Sigmoid colon (tissue), 7 donors: ENCODE measurements around the gene TOP3B. TPM values are rescaled to one million over a fixed set of nuclear protein-coding genes. Genes with fewer than 3 reads are reported as not detected.
"Not testable (repeated sequence)": the region's sequence is repeated elsewhere in the genome, so short reads cannot be mapped to it uniquely, and the experiment has no call there.

Experiments
- DNase-seq: peaks from one replicate; pipeline ENCODE4 v3.0.0-alpha.2; 2019
- H3K27ac ChIP-seq, 4 donors: fragments of 200-600 bp; sonication (generic); one replicate each; pipeline ENCODE4 v1.5.1; 2016 to 2019; ENCODE audit warnings: mild to moderate bottlenecking in 1 of 4
- H3K27me3 ChIP-seq, 3 donors: fragments of 200-600 bp; sonication (generic); one replicate each; pipeline ENCODE4 v1.5.1; 2019; ENCODE audit warnings: mild to moderate bottlenecking in 1 of 3
- H3K36me3 ChIP-seq, 4 donors: fragments of 200-600 bp; sonication (generic); one replicate each; pipeline ENCODE4 v1.5.1; 2016 to 2019
- H3K4me1 ChIP-seq, 4 donors: fragments of 200-600 bp; sonication (generic); one replicate each; pipeline ENCODE4 v1.5.1; 2017 to 2019
- H3K4me3 ChIP-seq, 4 donors: fragments of 200-600 bp; sonication (generic); one replicate each; pipeline ENCODE4 v1.5.1; 2017 to 2019; ENCODE audit warnings: mild to moderate bottlenecking in 2 of 4, moderate library complexity in 1 of 4
- H3K9me3 ChIP-seq, 4 donors: fragments of 200-600 bp in 3 of 4; sonication (generic) in 3 of 4; one replicate each; pipeline versions ENCODE4 v1.5.1 to v1.6.1; 2013 to 2019
- CTCF ChIP-seq, 4 experiments: fragments of 450-650 bp in 3 of 4; fragments of 200-600 bp in 1 of 4; IDR thresholded peaks; one replicate each; pipeline ENCODE4 v1.5.1; 2016 to 2019; ENCODE audit warnings: antibody characterized with exemption in 4 of 4, mild to moderate bottlenecking in 3 of 4, moderate library complexity in 2 of 4
- EP300 ChIP-seq, 4 donors: sonication (generic); formaldehyde crosslinking; IDR thresholded peaks; one replicate each; pipeline ENCODE4 v1.6.1; 2017; ENCODE audit warnings: antibody characterized with exemption in 4 of 4
- POLR2A ChIP-seq, 2 donors: fragments of 450-650 bp; IDR thresholded peaks; one replicate each; pipeline ENCODE4 v1.6.1; 2016; ENCODE audit warnings: antibody characterized with exemption in 2 of 2, mild to moderate bottlenecking in 2 of 2, moderate library complexity in 2 of 2
- POLR2AphosphoS5 ChIP-seq, 4 donors: sonication (generic); formaldehyde crosslinking; IDR thresholded peaks; one replicate each; pipeline ENCODE4 v1.6.1; 2017; ENCODE audit warnings: antibody characterized with exemption in 4 of 4
- WGBS, 2 donors: extraction: QIAGEN DNeasy Blood & Tissue Kit; methylation state at CpG; one replicate each; pipeline ENCODE4 v1.1.7; 2013; 5-methylcytosine and 5-hydroxymethylcytosine counted together
- intact Hi-C: fragments of 100-400 bp; cut with DNase I; formaldehyde crosslinking; loops from one replicate; pipeline ENCODE4 v1.15.1; 2023
- polyA plus RNA-seq, 3 donors: library from polyadenylated mRNA; stranded (reverse); fragments of 200-250 nt; gene quantifications; one replicate each; pipeline ENCODE4 v1.2.3, GENCODE V29; 2013
- total RNA-seq, 4 donors: library from RNA; depleted of rRNA; stranded (reverse); fragments of >200 nt; gene quantifications; one replicate each; pipeline ENCODE4 v1.1.0, GENCODE V29; 2016
- donor health status: healthy with polysubstance abuse.
- donor health status: Bipolar disorder and iron deficiency.
- donor health status: healthy.

The TOP3B gene
- total and polyA plus RNA-seq, 7 donors = 3.5 to 45.1 (median 17.9) TPM

- Histone ChIP-seq H3K9me3 (no peaks in the 10 kb centered on the region), H3K27ac (peak overlapping the region; percentile 94 to 96 (median 94)), H3K36me3 (peaks cover 0 to 20% (median 9%) of the 10 kb centered on the region in 4 donors), H3K4me3 (no peak overlapping the region), H3K4me1 (peaks cover 0 to 79% (median 63%) of the 10 kb centered on the region in 4 donors), H3K27me3 (no peaks in the 10 kb centered on the region)
- TF ChIP-seq POLR2A (IDR thresholded peaks at IDR 0.05) (no peak), EP300 (IDR thresholded peaks at IDR 0.05) (peak in 2 of 4 donors; percentile 5 to 68), CTCF (IDR thresholded peaks at IDR 0.05) (peak in 1 of 4 experiments; percentile 17), POLR2AphosphoS5 (IDR thresholded peaks at IDR 0.05) (peak in 3 of 4 donors; percentile 53 to 57 (median 54))
- peak; percentile 91 for DNase-seq
- intact Hi-C loops = no loop called here
- 51 to 74% methylated on average over 19 of the region's 19 CpGs for WGBS, 2 donors
Measured at GRCh38 chr22:21942407-21943343, 39.9 kb downstream of the TOP3B start.

DNA sequence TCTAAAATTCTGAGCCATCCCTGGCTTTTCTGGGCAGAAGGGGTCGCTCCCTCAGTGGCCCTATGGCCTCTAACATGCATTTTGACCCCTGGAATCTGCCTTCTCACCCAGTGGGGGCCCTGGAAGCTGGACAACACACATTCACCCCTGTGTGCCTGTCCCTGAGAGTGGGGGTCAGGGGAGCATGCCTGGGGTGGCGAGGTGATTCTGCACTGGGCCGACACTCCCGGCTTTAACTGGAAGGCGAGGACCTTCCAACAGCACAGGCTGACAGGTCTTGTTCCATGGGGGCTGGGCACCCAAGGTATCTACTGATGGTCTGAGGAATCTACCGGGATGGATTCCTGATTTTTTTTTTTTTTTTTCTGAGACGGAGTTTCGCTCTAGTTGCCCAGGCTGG is 40.7 kb downstream of the TOP3B start:
- H3K27ac ChIP-seq = peak overlapping the region; percentile 94 to 96 (median 94)
- intact Hi-C loops = no loop called here
- peaks cover 0 to 20% (median 9%) of the 10 kb centered on the region in 4 donors for H3K36me3 ChIP-seq
- TF ChIP-seq CTCF (IDR thresholded peaks at IDR 0.05) (no peak), POLR2AphosphoS5 (IDR thresholded peaks at IDR 0.05) (no peak), POLR2A (IDR thresholded peaks at IDR 0.05) (no peak), EP300 (IDR thresholded peaks at IDR 0.05) (no peak)
- H3K27me3 ChIP-seq = no peaks in the 10 kb centered on the region
- H3K4me1 ChIP-seq = peaks cover 0 to 79% (median 65%) of the 10 kb centered on the region in 4 donors
- no peaks in the 10 kb centered on the region for H3K9me3 ChIP-seq
- no peak for DNase-seq
- no peak overlapping the region for H3K4me3 ChIP-seq
- 84 to 92% methylated on average over 8 of the region's 8 CpGs for WGBS, 2 donors

GRCh38 chr22:21940521-21940920 is 42.1 kb downstream of the TOP3B start:
- TF ChIP-seq CTCF (IDR thresholded peaks at IDR 0.05) (no peak), POLR2AphosphoS5 (IDR thresholded peaks at IDR 0.05) (no peak), POLR2A (IDR thresholded peaks at IDR 0.05) (no peak), EP300 (IDR thresholded peaks at IDR 0.05) (no peak)
- H3K9me3 ChIP-seq = no peaks in the 10 kb centered on the region
- H3K4me1 ChIP-seq = peaks cover 0 to 82% (median 65%) of the 10 kb centered on the region in 4 donors
- intact Hi-C loops = no loop called here
- peak overlapping the region; percentile 94 to 96 (median 94) for H3K27ac ChIP-seq
- peaks cover 0 to 19% (median 8%) of the 10 kb centered on the region in 4 donors for H3K36me3 ChIP-seq
- 73 to 88% methylated on average over 3 of the region's 3 CpGs for WGBS, 2 donors
- no peak overlapping the region for H3K4me3 ChIP-seq
- DNase-seq = no peak
- no peaks in the 10 kb centered on the region for H3K27me3 ChIP-seq

DNA sequence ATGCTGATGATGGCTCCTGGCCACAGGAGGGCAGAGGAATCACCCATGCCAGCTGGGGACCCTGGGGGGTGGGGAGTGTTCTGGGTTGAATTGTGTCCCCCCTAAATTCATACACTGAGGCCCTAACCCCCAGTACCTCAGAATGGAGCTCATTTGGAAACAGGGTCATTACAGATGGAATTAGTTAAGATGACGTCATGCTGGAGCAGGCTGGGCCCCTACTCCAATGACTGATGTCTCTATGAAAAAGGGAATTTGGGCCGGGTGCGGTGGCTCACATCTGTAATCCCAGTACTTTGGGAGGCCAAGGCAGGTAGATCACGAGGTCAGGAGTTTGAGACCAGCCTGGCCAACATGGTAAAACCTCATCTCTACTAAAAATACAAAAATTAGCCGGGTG is 42.7 kb downstream of the TOP3B start:
- Histone ChIP-seq H3K27ac (peak overlapping the region; percentile 94 to 96 (median 94)), H3K36me3 (peaks cover 0 to 19% (median 8%) of the 10 kb centered on the region in 4 donors), H3K4me1 (peaks cover 0 to 82% (median 68%) of the 10 kb centered on the region in 4 donors)
- H3K4me3 ChIP-seq, DNase-seq, intact Hi-C loops, H3K9me3 ChIP-seq, H3K27me3 ChIP-seq: not testable (repeated sequence)
- 86 to 91% methylated on average over 5 of the region's 5 CpGs for WGBS, 2 donors

- Histone ChIP-seq H3K9me3 (no peaks in the 10 kb centered on the region), H3K36me3 (peaks cover 0 to 16% (median 7%) of the 10 kb centered on the region in 4 donors), H3K27me3 (no peaks in the 10 kb centered on the region), H3K4me3 (no peak overlapping the region), H3K4me1 (peaks cover 0 to 82% (median 67%) of the 10 kb centered on the region in 4 donors), H3K27ac (peak overlapping the region; percentile 94 to 96 (median 94))
- intact Hi-C loops = no loop called here
- TF ChIP-seq POLR2A (IDR thresholded peaks at IDR 0.05) (no peak), CTCF (IDR thresholded peaks at IDR 0.05) (no peak), EP300 (IDR thresholded peaks at IDR 0.05) (no peak), POLR2AphosphoS5 (IDR thresholded peaks at IDR 0.05) (no peak)
- no peak for DNase-seq
- WGBS, 2 donors = 66 to 81% methylated on average over 10 of the region's 10 CpGs
Measured at GRCh38 chr22:21939461-21939913, 43.1 kb downstream of the TOP3B start.
